NT2/D1 (cell line): ENCODE measurements around the gene SHISA7.

Source experiments
- SUZ12 ChIP-seq: IDR thresholded peaks from 2 replicates; pipeline ENCODE4 v1.6.1; 2011; ENCODE audit not compliant: insufficient read length, insufficient read depth; ENCODE audit errors: extremely low read depth
- YY1 ChIP-seq: IDR thresholded peaks from 2 replicates; pipeline ENCODE4 v1.6.1; 2011; ENCODE audit not compliant: insufficient read length, insufficient read depth
- ZNF274 ChIP-seq: IDR thresholded peaks from 2 replicates; pipeline ENCODE4 v1.6.1; 2011; ENCODE audit warnings: mild to moderate bottlenecking, low read depth, low read length

GRCh38 chr19:55472463-55472862 is 29.4 kb upstream of the SHISA7 start:
- TF ChIP-seq SUZ12 (no peak), YY1 (no peak), ZNF274 (no peak)
